Kidney (tissue), 14 donors: Measurements from ENCODE around the gene SGCD. TPM values are rescaled to one million over a fixed set of nuclear protein-coding genes. Genes with fewer than 3 reads are reported as not detected.

ENCODE experiments used
- DNase-seq, 5 donors: peaks; one replicate each; pipeline ENCODE4 v3.0.0-alpha.2; 2013 to 2020
- FAIRE-seq: peaks from 2 replicates; lab custom pipeline; 2012; peaks lifted over from hg19 to GRCh38; lab: Jason Lieb, UNC
- H3K27ac ChIP-seq, 2 donors: one replicate each; pipeline ENCODE4 v1.7.0; 2013; ENCODE audit warnings: low read depth in 2 of 2, low read length in 2 of 2, inconsistent platforms in 1 of 2
- H3K27me3 ChIP-seq: one replicate; pipeline ENCODE4 v1.7.1; 2013; ENCODE audit warnings: low read length, inconsistent platforms; ENCODE audit not compliant: control insufficient read depth, insufficient read depth
- H3K36me3 ChIP-seq, 3 donors: one replicate each; pipeline versions ENCODE4 v1.7.0 to v1.7.1; 2013; ENCODE audit warnings: low read length in 3 of 3, control low read depth in 1 of 3, inconsistent platforms in 1 of 3; ENCODE audit not compliant: insufficient read depth in 3 of 3, control insufficient read depth in 2 of 3
- H3K4me1 ChIP-seq, 3 donors: one replicate each; pipeline versions ENCODE4 v1.7.0 to v1.7.1; 2013; ENCODE audit warnings: low read length in 3 of 3, inconsistent platforms in 1 of 3, low read depth in 1 of 3; ENCODE audit not compliant: control insufficient read depth in 2 of 3, insufficient read depth in 2 of 3
- H3K4me3 ChIP-seq, 3 donors: one replicate each; pipeline versions ENCODE4 v1.7.0 to v1.8.1; 2013; ENCODE audit warnings: low read length in 3 of 3, control low read depth in 1 of 3, inconsistent platforms in 1 of 3
- H3K9ac ChIP-seq, 3 donors: one replicate each; pipeline versions ENCODE4 v1.7.0 to v1.7.1; 2013; ENCODE audit warnings: low read length in 3 of 3, control low read depth in 1 of 3, inconsistent platforms in 1 of 3
- H3K9me3 ChIP-seq, 3 donors: one replicate each; pipeline versions ENCODE4 v1.7.0 to v1.7.1; 2013; ENCODE audit warnings: low read length in 3 of 3, control low read depth in 1 of 3, inconsistent platforms in 1 of 3; ENCODE audit not compliant: control insufficient read depth in 2 of 3, insufficient read depth in 1 of 3
- CTCF ChIP-seq: IDR thresholded peaks from 3 replicates; pipeline ENCODE4 v1.5.1; 2012; ENCODE audit warnings: mild to moderate bottlenecking, moderate library complexity, borderline replicate concordance; ENCODE audit not compliant: insufficient read depth; ENCODE audit errors: extremely low read depth
- intact Hi-C: fragments of 100-400 bp; cut with DNase I; formaldehyde crosslinking; loops from one replicate; pipeline ENCODE4 v1.11.1; 2022
- polyA plus RNA-seq: library from polyadenylated mRNA; stranded (reverse); fragments of 350-450 nt; fragmentation: Illumina TruSeq; extraction: RNeasy Lipid Tissue Mini Kit (QIAGEN cat#74804); gene quantifications from one replicate; pipeline ENCODE4 v1.2.3, GENCODE V29; 2014; ENCODE audit warnings: low read depth, low replicate concordance; ENCODE audit not compliant: insufficient read depth
- total RNA-seq: library from RNA; stranded (reverse); fragmentation: NEBNext Ultra II Directional; extraction: Animal tissue kit (Norgen Biotek cat#: 25700); gene quantifications from one replicate; pipeline ENCODE4 v1.2.1, GENCODE V29; 2021
- donor health status: control.
- donor health status: control.
- donor health status: control.
- donor health status: control.
- donor health status: control.
- donor health status: DM: yes; HTN: yes; CAD: no.
- donor health status: Normal renal cell carcinoma (clear cell type).

The SGCD gene
- total and polyA plus RNA-seq, 2 donors from 2014 or later = 0.99 to 2.7 TPM

- Histone ChIP-seq H3K4me3 (no peak overlapping the region), H3K27me3 (no peaks in the 10 kb centered on the region), H3K4me1 (no peaks in the 10 kb centered on the region), H3K9me3 (no peaks in the 10 kb centered on the region), H3K36me3 (no peaks in the 10 kb centered on the region), H3K27ac (no peak overlapping the region), H3K9ac (no peak overlapping the region)
- DNase-seq (peak in 1 of 5 donors; percentile 9), FAIRE-seq (no peak)
- intact Hi-C loops = no loop called here
- no peak for TF ChIP-seq CTCF
Measured at GRCh38 chr5:156686380-156686779, 359.4 kb downstream of the SGCD start.

GRCh38 chr5:156686796-156687195 lies 359.8 kb downstream of the SGCD start:
- Histone ChIP-seq H3K9ac (no peak overlapping the region), H3K4me3 (no peak overlapping the region), H3K9me3 (no peaks in the 10 kb centered on the region), H3K36me3 (no peaks in the 10 kb centered on the region), H3K27ac (no peak overlapping the region), H3K4me1 (no peaks in the 10 kb centered on the region), H3K27me3 (no peaks in the 10 kb centered on the region)
- FAIRE-seq (no peak), DNase-seq (peak in 4 of 5 donors; percentile 71 to 87 (median 80))
- intact Hi-C loops = no loop called here
- no peak for TF ChIP-seq CTCF

GRCh38 chr5:156687514-156687913 lies 360.6 kb downstream of the SGCD start:
- no peaks in the 10 kb centered on the region for H3K4me1 ChIP-seq
- no peaks in the 10 kb centered on the region for H3K9me3 ChIP-seq
- H3K4me3 ChIP-seq = no peak overlapping the region
- TF ChIP-seq CTCF = no peak
- no peak for FAIRE-seq
- intact Hi-C loops = no loop called here
- no peaks in the 10 kb centered on the region for H3K36me3 ChIP-seq
- no peak overlapping the region for H3K27ac ChIP-seq
- no peaks in the 10 kb centered on the region for H3K27me3 ChIP-seq
- no peak overlapping the region for H3K9ac ChIP-seq
- DNase-seq = peak in 1 of 5 donors; percentile 7

GRCh38 chr5:156691572-156691971 lies 364.6 kb downstream of the SGCD start:
- FAIRE-seq = no peak
- no peak overlapping the region for H3K9ac ChIP-seq
- no peak for DNase-seq
- no peak overlapping the region for H3K4me3 ChIP-seq
- H3K4me1 ChIP-seq = no peaks in the 10 kb centered on the region
- H3K27me3 ChIP-seq = no peaks in the 10 kb centered on the region
- no peaks in the 10 kb centered on the region for H3K36me3 ChIP-seq
- no peak for TF ChIP-seq CTCF
- no peak overlapping the region for H3K27ac ChIP-seq
- intact Hi-C loops = no loop called here
- H3K9me3 ChIP-seq = no peaks in the 10 kb centered on the region
